Tibial nerve (tissue), 4 donors: ENCODE results near the gene NCOA1. TPM values are rescaled to one million over a fixed set of nuclear protein-coding genes. Genes with fewer than 3 reads are reported as not detected.
A peak's percentile ranks its signal among the peaks of the same experiment; 100 is the strongest.

Experiments
- DNase-seq, 2 donors: peaks; one replicate each; pipeline ENCODE4 v3.0.0-alpha.2; 2019; ENCODE audit warnings: low spot score in 2 of 2
- H3K27ac ChIP-seq, 4 donors: fragments of 200-600 bp; sonication (generic) in 3 of 4; one replicate each; pipeline ENCODE4 v1.5.1; 2017 to 2019; ENCODE audit warnings: mild to moderate bottlenecking in 1 of 4
- H3K27me3 ChIP-seq, 2 donors: fragments of 200-600 bp; sonication (generic) in 1 of 2; one replicate each; pipeline versions ENCODE4 v1.5.1 to v1.6.0; 2017 to 2019
- H3K36me3 ChIP-seq, 3 donors: fragments of 200-600 bp; sonication (generic); one replicate each; pipeline ENCODE4 v1.5.1; 2018 to 2019
- H3K4me1 ChIP-seq, 4 donors: fragments of 200-600 bp; sonication (generic) in 3 of 4; one replicate each; pipeline ENCODE4 v1.5.1; 2017 to 2019
- H3K4me3 ChIP-seq, 4 donors: fragments of 200-600 bp; sonication (generic) in 3 of 4; one replicate each; pipeline ENCODE4 v1.5.1; 2017 to 2019; ENCODE audit warnings: mild to moderate bottlenecking in 1 of 4, moderate library complexity in 1 of 4
- H3K9me3 ChIP-seq, 4 donors: fragments of 200-600 bp; sonication (generic) in 3 of 4; one replicate each; pipeline ENCODE4 v1.5.1; 2017 to 2019
- EP300 ChIP-seq, 2 donors: sonication (generic); formaldehyde crosslinking; IDR thresholded peaks; one replicate each; pipeline ENCODE4 v1.6.1; 2017; ENCODE audit warnings: antibody characterized with exemption in 2 of 2, mild to moderate bottlenecking in 1 of 2
- POLR2A ChIP-seq, 2 donors: fragments of 450-650 bp; IDR thresholded peaks; one replicate each; pipeline ENCODE4 v1.6.1; 2017; ENCODE audit warnings: antibody characterized with exemption in 2 of 2, mild to moderate bottlenecking in 2 of 2, moderate library complexity in 2 of 2
- WGBS, 2 donors: methylation state at CpG; one replicate each; pipeline ENCODE4 v1.1.5; 2018; 5-methylcytosine and 5-hydroxymethylcytosine counted together
- total RNA-seq, 4 donors: library from RNA; depleted of rRNA; stranded (reverse); fragments of >200 nt; gene quantifications; one replicate each; pipeline ENCODE4 v1.1.0, GENCODE V29; 2016
- TF ChIP-seq, protein P1 (sequence below), 5 experiments: fragments of 200-600 bp in 3 of 5; fragments of 450-650 bp in 2 of 5; sonication (generic) in 3 of 5; IDR thresholded peaks; one replicate each; pipeline ENCODE4 v1.5.1; 2016 to 2019; ENCODE audit warnings: antibody characterized with exemption in 5 of 5, mild to moderate bottlenecking in 3 of 5, moderate library complexity in 2 of 5

Gene NCOA1
- total RNA-seq, 4 donors from 2014 or later, result 57.0 to 78.9 (median 59.3) TPM

DNA sequence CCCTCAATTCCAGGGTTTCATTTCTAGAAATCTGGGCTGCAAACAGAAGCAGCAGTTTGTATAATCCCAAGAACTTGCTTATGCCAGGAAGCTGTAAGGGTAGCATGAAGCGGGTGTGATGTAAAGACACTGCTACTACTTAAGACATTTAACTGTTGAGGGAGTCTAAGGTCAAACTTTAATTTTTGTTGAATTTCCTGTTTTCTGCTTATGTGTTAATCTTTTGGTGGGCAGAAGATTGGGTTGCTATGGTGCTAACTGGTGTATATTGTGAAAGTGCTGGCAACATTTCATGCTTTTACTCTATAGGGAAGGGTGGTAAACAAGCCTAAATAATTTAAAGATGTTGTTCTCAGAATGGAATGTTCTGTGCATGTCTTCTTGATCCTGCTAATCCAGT, 2.7 kb downstream of the NCOA1 start:
- Histone ChIP-seq H3K4me1 (peaks cover 0 to 71% (median 20%) of the 10 kb centered on the region in 4 donors), H3K27ac (peak overlapping the region in 1 of 4 donors; percentile 95), H3K9me3 (no peaks in the 10 kb centered on the region), H3K27me3 (no peaks in the 10 kb centered on the region), H3K4me3 (peak overlapping the region in 1 of 4 donors; percentile 10), H3K36me3 (no peaks in the 10 kb centered on the region)
- DNase-seq, result no peak
- 28 to 38% methylated on average over 1 of the region's 1 CpG for WGBS, 2 donors
- no peak for TF ChIP-seq EP300 (IDR thresholded peaks at IDR 0.05)
- TF ChIP-seq, protein P1, sequence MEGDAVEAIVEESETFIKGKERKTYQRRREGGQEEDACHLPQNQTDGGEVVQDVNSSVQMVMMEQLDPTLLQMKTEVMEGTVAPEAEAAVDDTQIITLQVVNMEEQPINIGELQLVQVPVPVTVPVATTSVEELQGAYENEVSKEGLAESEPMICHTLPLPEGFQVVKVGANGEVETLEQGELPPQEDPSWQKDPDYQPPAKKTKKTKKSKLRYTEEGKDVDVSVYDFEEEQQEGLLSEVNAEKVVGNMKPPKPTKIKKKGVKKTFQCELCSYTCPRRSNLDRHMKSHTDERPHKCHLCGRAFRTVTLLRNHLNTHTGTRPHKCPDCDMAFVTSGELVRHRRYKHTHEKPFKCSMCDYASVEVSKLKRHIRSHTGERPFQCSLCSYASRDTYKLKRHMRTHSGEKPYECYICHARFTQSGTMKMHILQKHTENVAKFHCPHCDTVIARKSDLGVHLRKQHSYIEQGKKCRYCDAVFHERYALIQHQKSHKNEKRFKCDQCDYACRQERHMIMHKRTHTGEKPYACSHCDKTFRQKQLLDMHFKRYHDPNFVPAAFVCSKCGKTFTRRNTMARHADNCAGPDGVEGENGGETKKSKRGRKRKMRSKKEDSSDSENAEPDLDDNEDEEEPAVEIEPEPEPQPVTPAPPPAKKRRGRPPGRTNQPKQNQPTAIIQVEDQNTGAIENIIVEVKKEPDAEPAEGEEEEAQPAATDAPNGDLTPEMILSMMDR (IDR thresholded peaks at IDR 0.05), result no peak
- no peak for TF ChIP-seq POLR2A (IDR thresholded peaks at IDR 0.05)

DNA sequence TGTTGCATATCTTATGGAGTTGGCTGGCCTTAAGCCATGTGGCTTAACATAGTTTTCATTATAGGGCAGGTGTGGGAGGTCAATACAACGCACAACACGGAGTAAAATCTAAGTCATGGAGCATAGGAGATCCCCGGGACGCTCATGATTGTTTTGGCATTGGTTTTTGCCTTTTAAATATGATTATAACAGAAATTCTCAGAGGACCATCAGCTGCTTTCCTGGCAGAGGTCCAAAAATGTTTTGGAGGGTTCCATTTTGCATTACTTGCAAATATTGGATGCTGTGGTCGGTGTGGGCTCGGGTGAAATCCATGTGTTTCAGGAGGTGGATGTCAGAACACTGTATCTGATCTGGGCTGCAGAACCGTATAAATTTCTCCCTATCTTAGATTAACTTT, 3.4 kb downstream of the NCOA1 start:
- H3K4me1 ChIP-seq, result peaks cover 0 to 75% (median 20%) of the 10 kb centered on the region in 4 donors

DNA sequence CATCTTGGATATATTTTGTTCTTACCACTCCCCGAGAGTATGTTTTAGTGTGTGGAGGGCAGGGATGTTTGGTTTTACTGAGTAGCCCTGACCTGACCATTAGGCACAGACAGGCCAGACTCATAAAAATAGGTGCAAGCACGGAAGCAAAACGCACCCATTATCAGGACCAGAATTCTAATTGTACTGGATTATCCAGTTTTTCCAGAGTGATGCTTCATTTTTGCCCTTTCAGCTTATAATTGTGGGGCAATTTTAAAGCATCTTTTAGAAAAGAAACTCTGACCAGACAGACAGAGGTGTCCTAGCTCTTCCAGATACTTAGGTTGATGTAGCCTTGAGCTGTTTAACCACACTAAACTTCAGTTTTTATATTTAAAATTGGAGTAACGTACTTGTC, 4.4 kb downstream of the NCOA1 start:
- Histone ChIP-seq H3K36me3 (no peaks in the 10 kb centered on the region), H3K4me1 (peaks cover 0 to 69% (median 12%) of the 10 kb centered on the region in 4 donors), H3K9me3 (no peaks in the 10 kb centered on the region), H3K4me3 (no peak overlapping the region), H3K27ac (no peak overlapping the region), H3K27me3 (no peaks in the 10 kb centered on the region)
- no peak for DNase-seq
- WGBS, 2 donors, result 86% methylated on average over 4 of the region's 4 CpGs
- TF ChIP-seq, protein P1 (IDR thresholded peaks at IDR 0.05), result no peak
- TF ChIP-seq POLR2A (IDR thresholded peaks at IDR 0.05), result no peak
- no peak for TF ChIP-seq EP300 (IDR thresholded peaks at IDR 0.05)

More for the DNA sequence above, 3.4 kb downstream of the NCOA1 start:
- no peak overlapping the region for H3K4me3 ChIP-seq
- WGBS, 2 donors, result 62 to 74% methylated on average over 7 of the region's 7 CpGs
- no peak overlapping the region for H3K27ac ChIP-seq
- DNase-seq, result no peak
- no peaks in the 10 kb centered on the region for H3K9me3 ChIP-seq
- TF ChIP-seq EP300 (IDR thresholded peaks at IDR 0.05) (no peak), POLR2A (IDR thresholded peaks at IDR 0.05) (no peak)
- TF ChIP-seq, protein P1 (IDR thresholded peaks at IDR 0.05), result no peak
- H3K27me3 ChIP-seq, result no peaks in the 10 kb centered on the region
- no peaks in the 10 kb centered on the region for H3K36me3 ChIP-seq

DNA sequence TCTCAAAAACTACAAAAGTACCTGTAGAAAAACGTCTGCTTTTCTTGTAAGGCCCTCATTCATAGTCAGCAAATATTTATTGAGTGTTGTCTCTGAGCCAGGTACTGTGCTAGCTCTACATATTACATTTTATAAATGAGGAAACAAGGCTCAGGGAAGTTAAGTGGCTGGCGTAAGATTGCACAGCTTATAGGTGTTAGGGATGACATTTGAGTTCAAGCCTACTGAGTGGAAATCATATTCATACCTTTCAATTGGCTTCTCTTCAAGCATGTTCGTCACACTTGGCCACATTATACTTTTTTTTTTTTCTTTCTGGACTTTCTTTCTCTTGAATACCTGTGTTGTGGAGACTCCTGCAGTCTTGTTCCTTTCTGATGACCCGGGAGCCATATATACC, 5.9 kb downstream of the NCOA1 start:
- H3K36me3 ChIP-seq, result no peaks in the 10 kb centered on the region
- no peak for DNase-seq
- H3K27ac ChIP-seq, result no peak overlapping the region
- H3K27me3 ChIP-seq, result no peaks in the 10 kb centered on the region
- WGBS, 2 donors, result 83% methylated on average over 4 of the region's 4 CpGs
- H3K4me3 ChIP-seq, result no peak overlapping the region
- H3K9me3 ChIP-seq, result no peaks in the 10 kb centered on the region
- TF ChIP-seq, protein P1 (IDR thresholded peaks at IDR 0.05), result no peak
- no peak for TF ChIP-seq EP300 (IDR thresholded peaks at IDR 0.05)
- no peak for TF ChIP-seq POLR2A (IDR thresholded peaks at IDR 0.05)
- H3K4me1 ChIP-seq, result peaks cover 0 to 80% (median 14%) of the 10 kb centered on the region in 4 donors

DNA sequence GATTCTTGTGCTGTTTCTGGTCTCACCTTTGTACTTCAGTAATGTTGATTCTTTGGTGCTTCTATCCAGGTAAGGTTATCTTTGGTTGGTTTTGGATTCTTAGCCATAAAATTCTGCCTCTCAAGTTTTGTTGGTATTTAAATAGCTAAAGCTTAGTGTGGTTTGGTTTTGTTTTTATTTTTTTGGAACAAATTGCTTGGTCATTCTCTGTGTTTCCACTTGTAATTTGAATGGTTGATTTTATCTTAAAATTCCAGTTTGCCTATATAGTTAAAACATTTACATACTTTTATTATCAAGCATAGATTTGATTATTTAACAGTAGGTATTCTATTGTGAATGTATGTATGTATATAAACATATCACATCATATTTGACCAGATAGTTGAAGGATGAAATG, 6.6 kb downstream of the NCOA1 start:
- no peaks in the 10 kb centered on the region for H3K9me3 ChIP-seq
- DNase-seq, result no peak
- H3K4me3 ChIP-seq, result no peak overlapping the region
- H3K4me1 ChIP-seq, result peaks cover 0 to 84% (median 14%) of the 10 kb centered on the region in 4 donors
- no peak overlapping the region for H3K27ac ChIP-seq
- no peaks in the 10 kb centered on the region for H3K36me3 ChIP-seq
- TF ChIP-seq POLR2A (IDR thresholded peaks at IDR 0.05) (no peak), EP300 (IDR thresholded peaks at IDR 0.05) (no peak)
- TF ChIP-seq, protein P1 (IDR thresholded peaks at IDR 0.05), result no peak
- H3K27me3 ChIP-seq, result no peaks in the 10 kb centered on the region
